ENCODE measurements around the gene CZIB.
"Not testable (repeated sequence)": the region's sequence is repeated elsewhere in the genome, so short reads cannot be mapped to it uniquely, and the experiment has no call there.

CZIB gene

DNA sequence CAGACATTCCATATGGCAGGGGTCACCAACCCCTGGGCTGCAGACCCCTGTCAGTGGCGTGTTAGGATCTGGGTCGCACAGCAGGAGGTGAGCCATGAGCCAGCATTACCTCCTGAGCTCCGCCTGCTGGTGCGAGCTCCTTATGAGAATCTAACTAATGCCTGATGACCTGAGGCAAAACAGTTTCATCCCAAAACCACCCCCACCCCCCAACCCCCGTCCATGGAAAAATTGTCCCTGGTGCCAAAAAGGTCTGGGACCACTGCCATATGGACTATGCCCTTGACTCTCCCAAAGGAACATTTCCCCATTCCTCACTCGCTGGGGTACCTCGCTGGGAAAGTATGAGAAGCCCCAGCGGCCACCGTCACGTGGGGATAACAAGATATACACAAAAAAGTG lies 30.2 kb downstream of the CZIB start:
- WGBS (ENCODE audit: extremely low coverage, insufficient coverage, low lambda C conversion rate), result no CpG with 5 or more reads among the region's 10 CpGs
- Histone ChIP-seq H4K5ac (ENCODE audit: low read length) (no peak overlapping the region), H2AK5ac (ENCODE audit: low read length) (no peak overlapping the region), H3K56ac (ENCODE audit: low read length) (no peak overlapping the region), H3K4ac (ENCODE audit: low read depth, low read length) (no peak overlapping the region), H3K27me3 (ENCODE audit: insufficient read depth, low read length, poor library complexity) (no peaks in the 10 kb centered on the region), H3K23ac (ENCODE audit: low read length) (no peak overlapping the region), H3K4me2 (ENCODE audit: low read length) (no peak overlapping the region), H3K27ac (ENCODE audit: low read depth, low read length) (no peak overlapping the region), H3K18ac (ENCODE audit: low read length) (no peak overlapping the region), H2BK5ac (ENCODE audit: low read length) (peak overlapping the region; percentile 12), H3K9ac (ENCODE audit: low read length) (no peak overlapping the region), H4K8ac (ENCODE audit: low read depth, low read length) (no peak overlapping the region), H3K36me3 (ENCODE audit: control insufficient read depth, insufficient read depth, low read length) (no peaks in the 10 kb centered on the region), H2BK120ac (ENCODE audit: low read depth, low read length) (no peak overlapping the region), H2BK15ac (replicated peaks; ENCODE audit: low read depth) (no peak overlapping the region), H3K4me3 (ENCODE audit: low read length) (no peak overlapping the region), H3K79me2 (ENCODE audit: control insufficient read depth, insufficient read depth, low read length) (no peaks in the 10 kb centered on the region), H3K4me1 (ENCODE audit: control insufficient read depth, low read depth, low read length) (peaks cover 5% of the 10 kb centered on the region), H3K79me1 (ENCODE audit: low read length) (no peaks in the 10 kb centered on the region)
- DNase-seq, result peak; percentile 66

DNA sequence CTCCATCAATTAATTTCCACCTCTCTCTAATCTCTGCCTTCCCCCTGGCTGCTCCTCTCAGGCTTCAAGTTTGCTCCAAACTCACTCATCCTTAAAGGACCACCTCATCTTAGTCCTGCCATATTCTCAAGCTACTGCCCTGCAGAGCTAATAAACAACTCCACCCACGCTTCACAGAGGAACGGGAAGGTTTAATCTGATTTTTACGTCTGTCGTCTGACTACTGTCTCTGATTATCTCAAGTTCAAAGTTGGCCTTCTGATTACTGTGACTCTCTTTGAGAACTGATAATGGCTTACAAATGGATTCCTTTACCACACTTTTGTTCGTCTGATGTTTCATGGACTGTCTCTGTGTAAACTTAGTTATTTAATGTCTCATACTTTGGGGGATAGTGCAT lies 31.4 kb downstream of the CZIB start:
- DNase-seq, result peak; percentile 83
- Histone ChIP-seq H2BK5ac (ENCODE audit: low read length) (no peak overlapping the region), H3K23ac (ENCODE audit: low read length) (no peak overlapping the region), H3K27ac (ENCODE audit: low read depth, low read length) (no peak overlapping the region), H3K27me3 (ENCODE audit: insufficient read depth, low read length, poor library complexity) (no peaks in the 10 kb centered on the region), H3K18ac (ENCODE audit: low read length) (no peak overlapping the region), H2AK5ac (ENCODE audit: low read length) (no peak overlapping the region), H2BK120ac (ENCODE audit: low read depth, low read length) (no peak overlapping the region), H4K8ac (ENCODE audit: low read depth, low read length) (no peak overlapping the region), H3K79me2 (ENCODE audit: control insufficient read depth, insufficient read depth, low read length) (no peaks in the 10 kb centered on the region), H3K4me2 (ENCODE audit: low read length) (no peak overlapping the region), H3K9ac (ENCODE audit: low read length) (no peak overlapping the region), H3K36me3 (ENCODE audit: control insufficient read depth, insufficient read depth, low read length) (no peaks in the 10 kb centered on the region), H3K4me3 (ENCODE audit: low read length) (no peak overlapping the region), H3K4me1 (ENCODE audit: control insufficient read depth, low read depth, low read length) (peaks cover 5% of the 10 kb centered on the region), H3K79me1 (ENCODE audit: low read length) (no peaks in the 10 kb centered on the region), H3K4ac (ENCODE audit: low read depth, low read length) (no peak overlapping the region), H3K56ac (ENCODE audit: low read length) (no peak overlapping the region), H4K5ac (ENCODE audit: low read length) (no peak overlapping the region), H2BK15ac (replicated peaks; ENCODE audit: low read depth) (no peak overlapping the region)
- no CpG with 5 or more reads among the region's 5 CpGs for WGBS (ENCODE audit: extremely low coverage, insufficient coverage, low lambda C conversion rate)

DNA sequence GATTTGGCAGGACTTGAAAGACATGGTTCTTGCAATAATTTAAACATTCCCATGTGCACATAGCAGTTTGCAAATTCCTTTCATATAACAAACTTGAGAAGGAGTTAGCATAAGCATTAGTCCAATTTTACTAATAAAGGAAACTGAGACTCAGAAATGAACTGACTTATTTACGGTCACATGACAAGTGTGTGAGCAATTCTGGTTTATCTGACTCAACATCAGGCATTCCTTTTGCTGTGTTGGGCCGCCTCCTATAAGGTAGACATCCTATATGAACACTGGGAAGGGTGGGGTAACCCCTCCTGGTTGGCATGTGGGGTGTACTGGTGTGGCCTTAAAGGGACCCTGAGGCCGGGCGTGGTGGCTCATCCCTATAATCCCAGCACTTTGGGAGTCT lies 32.3 kb downstream of the CZIB start:
- Histone ChIP-seq H4K8ac (ENCODE audit: low read depth, low read length) (no peak overlapping the region), H2BK15ac (replicated peaks; ENCODE audit: low read depth) (no peak overlapping the region), H3K4me1 (ENCODE audit: control insufficient read depth, low read depth, low read length) (peaks cover 5% of the 10 kb centered on the region), H3K4ac (ENCODE audit: low read depth, low read length) (no peak overlapping the region), H2BK5ac (ENCODE audit: low read length) (no peak overlapping the region), H3K18ac (ENCODE audit: low read length) (no peak overlapping the region), H3K79me1 (ENCODE audit: low read length) (no peaks in the 10 kb centered on the region), H3K23ac (ENCODE audit: low read length) (no peak overlapping the region), H3K9ac (ENCODE audit: low read length) (no peak overlapping the region), H3K56ac (ENCODE audit: low read length) (no peak overlapping the region), H3K4me3 (ENCODE audit: low read length) (no peak overlapping the region), H3K36me3 (ENCODE audit: control insufficient read depth, insufficient read depth, low read length) (no peaks in the 10 kb centered on the region), H2BK120ac (ENCODE audit: low read depth, low read length) (no peak overlapping the region), H2AK5ac (ENCODE audit: low read length) (no peak overlapping the region), H3K27me3 (ENCODE audit: insufficient read depth, low read length, poor library complexity) (no peaks in the 10 kb centered on the region), H3K4me2 (ENCODE audit: low read length) (no peak overlapping the region), H3K79me2 (ENCODE audit: control insufficient read depth, insufficient read depth, low read length) (no peaks in the 10 kb centered on the region), H4K5ac (ENCODE audit: low read length) (no peak overlapping the region), H3K27ac (ENCODE audit: low read depth, low read length) (no peak overlapping the region)
- no peak for DNase-seq
- WGBS (ENCODE audit: extremely low coverage, insufficient coverage, low lambda C conversion rate), result no CpG with 5 or more reads among the region's 4 CpGs

- H3K79me2 ChIP-seq (ENCODE audit: control insufficient read depth, insufficient read depth, low read length), result no peaks in the 10 kb centered on the region
- no peak overlapping the region for H3K56ac ChIP-seq (ENCODE audit: low read length)
- no peak overlapping the region for H3K4me2 ChIP-seq (ENCODE audit: low read length)
- no peaks in the 10 kb centered on the region for H3K36me3 ChIP-seq (ENCODE audit: control insufficient read depth, insufficient read depth, low read length)
- H2AK5ac ChIP-seq (ENCODE audit: low read length), result no peak overlapping the region
- H4K8ac ChIP-seq (ENCODE audit: low read depth, low read length), result no peak overlapping the region
- no CpG with 5 or more reads among the region's 1 CpG for WGBS (ENCODE audit: extremely low coverage, insufficient coverage, low lambda C conversion rate)
- H2BK5ac ChIP-seq (ENCODE audit: low read length), result no peak overlapping the region
- no peak overlapping the region for H3K4me3 ChIP-seq (ENCODE audit: low read length)
- no peak overlapping the region for H2BK120ac ChIP-seq (ENCODE audit: low read depth, low read length)
- no peak overlapping the region for H2BK15ac ChIP-seq (replicated peaks; ENCODE audit: low read depth)
- H3K4me1 ChIP-seq (ENCODE audit: control insufficient read depth, low read depth, low read length), result peaks cover 5% of the 10 kb centered on the region
- H3K9ac ChIP-seq (ENCODE audit: low read length), result no peak overlapping the region
- no peak overlapping the region for H3K27ac ChIP-seq (ENCODE audit: low read depth, low read length)
- H3K23ac ChIP-seq (ENCODE audit: low read length), result no peak overlapping the region
- H3K18ac ChIP-seq (ENCODE audit: low read length), result no peak overlapping the region
- no peak for DNase-seq
- H3K4ac ChIP-seq (ENCODE audit: low read depth, low read length), result no peak overlapping the region
- H3K27me3 ChIP-seq (ENCODE audit: insufficient read depth, low read length, poor library complexity), result no peaks in the 10 kb centered on the region
- no peak overlapping the region for H4K5ac ChIP-seq (ENCODE audit: low read length)
- no peaks in the 10 kb centered on the region for H3K79me1 ChIP-seq (ENCODE audit: low read length)
Measured at GRCh38 chr1:53187401-53187800, 33.0 kb downstream of the CZIB start.

- H3K56ac ChIP-seq (ENCODE audit: low read length), result no peak overlapping the region
- no peaks in the 10 kb centered on the region for H3K79me1 ChIP-seq (ENCODE audit: low read length)
- H3K18ac ChIP-seq (ENCODE audit: low read length), result no peak overlapping the region
- no peak overlapping the region for H2AK5ac ChIP-seq (ENCODE audit: low read length)
- H3K9ac ChIP-seq (ENCODE audit: low read length), result no peak overlapping the region
- H2BK120ac ChIP-seq (ENCODE audit: low read depth, low read length), result no peak overlapping the region
- no peak overlapping the region for H3K4ac ChIP-seq (ENCODE audit: low read depth, low read length)
- no peaks in the 10 kb centered on the region for H3K27me3 ChIP-seq (ENCODE audit: insufficient read depth, low read length, poor library complexity)
- no peak overlapping the region for H2BK5ac ChIP-seq (ENCODE audit: low read length)
- no peak overlapping the region for H2BK15ac ChIP-seq (replicated peaks; ENCODE audit: low read depth)
- H3K23ac ChIP-seq (ENCODE audit: low read length), result no peak overlapping the region
- no CpG with 5 or more reads among the region's 3 CpGs for WGBS (ENCODE audit: extremely low coverage, insufficient coverage, low lambda C conversion rate)
- DNase-seq, result no peak
- no peak overlapping the region for H4K8ac ChIP-seq (ENCODE audit: low read depth, low read length)
- peaks cover 5% of the 10 kb centered on the region for H3K4me1 ChIP-seq (ENCODE audit: control insufficient read depth, low read depth, low read length)
- H3K4me3 ChIP-seq (ENCODE audit: low read length), result no peak overlapping the region
- no peak overlapping the region for H4K5ac ChIP-seq (ENCODE audit: low read length)
- H3K79me2 ChIP-seq (ENCODE audit: control insufficient read depth, insufficient read depth, low read length), result no peaks in the 10 kb centered on the region
- no peaks in the 10 kb centered on the region for H3K36me3 ChIP-seq (ENCODE audit: control insufficient read depth, insufficient read depth, low read length)
- no peak overlapping the region for H3K4me2 ChIP-seq (ENCODE audit: low read length)
- no peak overlapping the region for H3K27ac ChIP-seq (ENCODE audit: low read depth, low read length)
Measured at GRCh38 chr1:53186533-53186932, 33.9 kb downstream of the CZIB start.

DNA sequence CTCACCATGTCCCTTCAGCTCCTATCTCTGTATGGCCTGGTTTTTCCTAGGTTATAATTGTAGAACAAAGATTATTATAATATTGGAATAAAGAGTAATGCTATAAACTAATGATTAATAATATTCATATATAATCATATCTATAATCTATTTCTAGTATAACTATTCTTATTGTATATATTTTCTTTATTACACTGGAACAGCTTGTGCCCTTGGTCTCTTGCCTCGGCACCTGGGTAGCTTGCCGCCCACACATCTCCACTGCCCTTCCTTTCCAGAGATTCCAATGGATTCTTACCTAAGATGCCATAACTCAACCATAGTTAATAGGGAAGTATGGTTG lies 34.5 kb downstream of the CZIB start:
- H4K5ac ChIP-seq (ENCODE audit: low read length); H3K79me1 ChIP-seq (ENCODE audit: low read length); H3K18ac ChIP-seq (ENCODE audit: low read length); H3K36me3 ChIP-seq (ENCODE audit: control insufficient read depth, insufficient read depth, low read length); H3K27me3 ChIP-seq (ENCODE audit: insufficient read depth, low read length, poor library complexity); H3K4me1 ChIP-seq (ENCODE audit: control insufficient read depth, low read depth, low read length); H3K4me2 ChIP-seq (ENCODE audit: low read length); H2BK5ac ChIP-seq (ENCODE audit: low read length); H3K56ac ChIP-seq (ENCODE audit: low read length); H2BK15ac ChIP-seq (replicated peaks; ENCODE audit: low read depth); H2BK120ac ChIP-seq (ENCODE audit: low read depth, low read length); H3K4ac ChIP-seq (ENCODE audit: low read depth, low read length); H3K23ac ChIP-seq (ENCODE audit: low read length); H3K4me3 ChIP-seq (ENCODE audit: low read length); H4K8ac ChIP-seq (ENCODE audit: low read depth, low read length); H3K79me2 ChIP-seq (ENCODE audit: control insufficient read depth, insufficient read depth, low read length); DNase-seq; H3K27ac ChIP-seq (ENCODE audit: low read depth, low read length); H3K9ac ChIP-seq (ENCODE audit: low read length); H2AK5ac ChIP-seq (ENCODE audit: low read length): not testable (repeated sequence)
- WGBS (ENCODE audit: extremely low coverage, insufficient coverage, low lambda C conversion rate), result no CpG with 5 or more reads among the region's 2 CpGs

Data from mesendoderm (in vitro differentiated cells).